ENCODE data around the gene LIN28B. TPM values are rescaled to one million over a fixed set of nuclear protein-coding genes. Genes with fewer than 3 reads are reported as not detected.

Gene LIN28B
- total and polyA plus RNA-seq, 2 experiments from 2014 or later = 35.3 to 96.4 TPM

GRCh38 chr6:104928141-104928540 lies 28.8 kb upstream of the LIN28B start:
- no peak for ATAC-seq
- no peak for TF ChIP-seq CREB1 (CRISPR knock-in tag; IDR thresholded peaks at IDR 0.05; ENCODE audit: low read depth)
- no peak for TF ChIP-seq ZNF331 (CRISPR knock-in tag; IDR thresholded peaks at IDR 0.05; ENCODE audit: low read depth)
- TF ChIP-seq POLR2AphosphoS5 (IDR thresholded peaks at IDR 0.05; ENCODE audit: low read depth) = no peak
- TF ChIP-seq CTCF (conservative IDR thresholded peaks at IDR 0.05; ENCODE audit: low read depth in 2 of 2) = no peak
- no peak for TF ChIP-seq ZNF114 (CRISPR knock-in tag; IDR thresholded peaks at IDR 0.05)
- no peak for TF ChIP-seq EZH2phosphoT487 (IDR thresholded peaks at IDR 0.05; ENCODE audit: unreplicated experiment)
- no peak for TF ChIP-seq ZNF462 (CRISPR knock-in tag; IDR thresholded peaks at IDR 0.05)
- no peak for TF ChIP-seq NANOG (IDR thresholded peaks at IDR 0.05; ENCODE audit: borderline replicate concordance)
- no peak for TF ChIP-seq STAT1 (IDR thresholded peaks at IDR 0.05; ENCODE audit: unreplicated experiment)
- H3K36me3 Mint-ChIP-seq (ENCODE audit: low read depth) = no peaks in the 10 kb centered on the region; the same call in 2 of the 3 replicates

More at GRCh38 chr6:104928141-104928540, 28.8 kb upstream of the LIN28B start:
- H3K4me3 Mint-ChIP-seq = no peak overlapping the region
- no peak overlapping the region for H3K27ac Mint-ChIP-seq
- Histone ChIP-seq H4K20me1 (replicated peaks; ENCODE audit: insufficient read depth) (no peaks in the 10 kb centered on the region), H3F3A (replicated peaks; ENCODE audit: low read depth) (no peaks in the 10 kb centered on the region), H3K4me3 (no peak overlapping the region), H2AFZ (no peak overlapping the region), H3K27me3 (ENCODE audit: insufficient read depth) (no peaks in the 10 kb centered on the region), H3K4me1 (ENCODE audit: insufficient read depth) (peaks cover 29% of the 10 kb centered on the region), H3K9me2 (ENCODE audit: insufficient read depth) (peaks cover 6% of the 10 kb centered on the region; the same call in 1 of the 2 replicates), H3K36me3 (ENCODE audit: insufficient read depth) (no peaks in the 10 kb centered on the region), H3K4me2 (no peak overlapping the region), H3K79me2 (replicated peaks; ENCODE audit: insufficient read depth) (no peaks in the 10 kb centered on the region), H3K27ac (ENCODE audit: low read depth) (no peak overlapping the region)
- no peak for DNase-seq (ENCODE audit: low spot score)
- H3K27me3 Mint-ChIP-seq (ENCODE audit: insufficient read depth, low read depth, poor library complexity) = peaks cover 2% of the 10 kb centered on the region
- no peaks in the 10 kb centered on the region for H3K9me3 Mint-ChIP-seq
- peaks cover 19% of the 10 kb centered on the region for H3K4me1 Mint-ChIP-seq
